Measurements from ENCODE around the gene FAM9C.

DNA sequence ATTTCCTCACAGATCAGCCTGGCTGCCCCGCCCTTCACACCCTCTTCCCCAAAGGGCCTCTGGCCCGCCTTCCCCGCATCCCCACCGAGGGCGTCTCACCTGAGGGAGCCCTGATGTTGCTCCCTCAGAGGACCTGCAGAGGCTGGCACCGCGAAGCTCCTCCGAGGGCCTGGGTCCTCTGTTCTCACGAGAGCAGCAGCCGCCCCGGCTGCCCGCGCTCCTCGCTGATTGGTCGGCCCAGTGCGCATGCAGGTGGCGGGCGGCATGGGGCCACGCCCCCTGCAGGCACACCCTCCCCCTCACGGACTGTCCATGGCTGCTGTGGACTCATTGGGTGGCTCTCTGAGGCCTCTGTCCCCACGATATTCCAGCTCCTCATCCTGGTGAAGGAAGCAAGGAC, at the start of gene FAM9C:
- TF ChIP-seq, protein P1, sequence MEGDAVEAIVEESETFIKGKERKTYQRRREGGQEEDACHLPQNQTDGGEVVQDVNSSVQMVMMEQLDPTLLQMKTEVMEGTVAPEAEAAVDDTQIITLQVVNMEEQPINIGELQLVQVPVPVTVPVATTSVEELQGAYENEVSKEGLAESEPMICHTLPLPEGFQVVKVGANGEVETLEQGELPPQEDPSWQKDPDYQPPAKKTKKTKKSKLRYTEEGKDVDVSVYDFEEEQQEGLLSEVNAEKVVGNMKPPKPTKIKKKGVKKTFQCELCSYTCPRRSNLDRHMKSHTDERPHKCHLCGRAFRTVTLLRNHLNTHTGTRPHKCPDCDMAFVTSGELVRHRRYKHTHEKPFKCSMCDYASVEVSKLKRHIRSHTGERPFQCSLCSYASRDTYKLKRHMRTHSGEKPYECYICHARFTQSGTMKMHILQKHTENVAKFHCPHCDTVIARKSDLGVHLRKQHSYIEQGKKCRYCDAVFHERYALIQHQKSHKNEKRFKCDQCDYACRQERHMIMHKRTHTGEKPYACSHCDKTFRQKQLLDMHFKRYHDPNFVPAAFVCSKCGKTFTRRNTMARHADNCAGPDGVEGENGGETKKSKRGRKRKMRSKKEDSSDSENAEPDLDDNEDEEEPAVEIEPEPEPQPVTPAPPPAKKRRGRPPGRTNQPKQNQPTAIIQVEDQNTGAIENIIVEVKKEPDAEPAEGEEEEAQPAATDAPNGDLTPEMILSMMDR (IDR thresholded peaks at IDR 0.05 in 4 of 5, conservative IDR thresholded peaks at IDR 0.05 in 1 of 5), result no peak
- no peak for TF ChIP-seq POLR2A (IDR thresholded peaks at IDR 0.05)
